Activated B cell treated with CpG ODN at 0.5 μM for 24 hours (primary cell): ENCODE data around the gene POP7. TPM values are rescaled to one million over a fixed set of nuclear protein-coding genes. Genes with fewer than 3 reads are reported as not detected.
"Not testable (repeated sequence)": the region's sequence is repeated elsewhere in the genome, so short reads cannot be mapped to it uniquely, and the experiment has no call there.

Experiments used
- ATAC-seq: fragments of 200-7000 bp; cut with Tn5 transposase; one replicate; pipeline ENCODE4 v1.10.0; 2021; ENCODE audit warnings: low read depth, mild to moderate bottlenecking, moderate library complexity
- CTCF ChIA-PET: fragments of 350-600 bp; sonication (Branson Sonifier 250); formaldehyde crosslinking; loops from one replicate; lab custom pipeline; 2021; ENCODE audit warnings: antibody characterized with exemption; lab: Charles Lee
- POLR2A ChIA-PET: fragments of 350-600 bp; sonication (Branson Sonifier 250); formaldehyde crosslinking; loops from one replicate; lab custom pipeline; 2021; ENCODE audit warnings: antibody characterized with exemption; lab: Charles Lee
- DNase-seq: peaks from one replicate; pipeline ENCODE4 v3.0.0; 2022
- H3K27ac Mint-ChIP-seq: one replicate; pipeline ENCODE4 v1.8.0; 2020; ENCODE audit warnings: mixed read lengths
- H3K27me3 Mint-ChIP-seq: one replicate; pipeline ENCODE4 v1.8.0; 2021; ENCODE audit warnings: mixed read lengths
- H3K36me3 Mint-ChIP-seq: one replicate; pipeline ENCODE4 v1.8.0; 2021; ENCODE audit warnings: low read depth, mixed read lengths
- H3K4me1 Mint-ChIP-seq: one replicate; pipeline ENCODE4 v1.8.0; 2021; ENCODE audit warnings: mixed read lengths
- H3K4me3 Mint-ChIP-seq: one replicate; pipeline ENCODE4 v1.8.0; 2020; ENCODE audit warnings: mild to moderate bottlenecking, mixed read lengths
- H3K9me3 Mint-ChIP-seq: one replicate; pipeline ENCODE4 v1.8.0; 2020; ENCODE audit warnings: mixed read lengths
- CTCF ChIP-seq: fragments of 200-600 bp; IDR thresholded peaks from one replicate; pipeline ENCODE4 v1.8.0; 2022; ENCODE audit warnings: antibody characterized with exemption, mild to moderate bottlenecking
- intact Hi-C: fragments of 100-400 bp; cut with micrococcal nuclease; formaldehyde crosslinking; loops from one replicate; pipeline ENCODE4 v1.15.1; 2024
- total RNA-seq: library from RNA; stranded (reverse); gene quantifications from 2 replicates; pipeline ENCODE4 v1.2.3, GENCODE V29; 2022

POP7 gene
- 21.5 and 21.7 TPM in 2 replicates for total RNA-seq

- intact Hi-C loops = loop anchor here (1.0 to 5.0 kb wide), 15 partner anchors 11 to 512 kb away; partner anchors contain the start of genes ACTL6B, FBXO24, GNB2 and LRCH4
- peaks cover 16% of the 10 kb centered on the region for H3K4me1 Mint-ChIP-seq
- ATAC-seq (peak; percentile 94), DNase-seq (peak; percentile 98)
- TF ChIP-seq CTCF = no peak
- H3K27ac Mint-ChIP-seq = peak within 1 kb of the TSS; percentile 88
- H3K36me3 Mint-ChIP-seq = peaks cover 12% of the 10 kb centered on the region
- CTCF ChIA-PET = interaction anchor here (0.8 to 4.0 kb wide), 21 partner anchors 12 to 353 kb away, joined by 3 to 79 read pairs (median 5); partner anchors contain the start of genes ACHE, FBXO24, GIGYF1 and LRCH4
- peak within 1 kb of the TSS; percentile 93 for H3K4me3 Mint-ChIP-seq
- POLR2A ChIA-PET = interaction anchor here (0.6 to 2.6 kb wide), 33 partner anchors 10 to 616 kb away, joined by 3 to 61 read pairs (median 5); partner anchors contain the start of genes FBXO24, GIGYF1, GNB2 and IFT22
- no peaks in the 10 kb centered on the region for H3K9me3 Mint-ChIP-seq
- H3K27me3 Mint-ChIP-seq = no peaks in the 10 kb centered on the region
Observed at GRCh38 chr7:100705753-100706671, at the start of gene POP7. POP7 (plus strand) TSS chr7:100706121; CDS start chr7:100706831, 710 bp downstream.

GRCh38 chr7:100662194-100662776 lies 43.6 kb upstream of the POP7 start:
- H3K4me3 Mint-ChIP-seq, H3K4me1 Mint-ChIP-seq, ATAC-seq, H3K9me3 Mint-ChIP-seq, DNase-seq, H3K36me3 Mint-ChIP-seq, H3K27ac Mint-ChIP-seq, CTCF ChIA-PET, intact Hi-C loops: not testable (repeated sequence)
- H3K27me3 Mint-ChIP-seq = peaks cover 23% of the 10 kb centered on the region
- POLR2A ChIA-PET = interaction anchor here (0.7 kb wide), 1 partner anchor 178 kb away, joined by 3 read pairs; the partner anchor contains the start of gene NYAP1

DNA sequence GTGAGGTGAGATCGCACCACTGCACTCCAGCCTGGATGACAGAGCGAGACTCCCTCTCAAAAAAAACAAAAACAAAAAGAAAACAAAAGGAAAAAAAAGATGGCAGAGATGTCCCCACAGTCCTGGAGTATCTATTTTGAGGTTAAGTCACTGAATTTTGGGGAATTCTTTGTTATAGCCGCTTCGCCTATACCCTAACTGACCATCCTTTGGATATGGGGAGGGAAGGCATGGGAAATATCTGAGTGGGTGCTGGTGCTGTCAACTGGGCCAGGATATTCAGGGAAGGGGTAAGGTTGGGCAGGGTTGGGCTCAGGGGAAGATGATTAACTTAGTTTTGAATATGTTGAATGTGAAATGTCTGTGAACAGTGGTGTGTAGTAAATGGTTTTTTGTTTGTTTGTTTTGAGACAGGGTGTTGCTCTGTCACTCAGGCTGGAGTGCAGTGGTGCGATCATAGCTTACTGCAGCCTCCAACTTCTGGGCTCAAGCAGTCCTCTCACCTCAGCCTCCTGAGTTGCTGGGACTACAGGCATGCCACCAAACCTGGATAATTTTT lies 40.7 kb upstream of the POP7 start:
- no peak for DNase-seq
- TF ChIP-seq CTCF = no peak
- Mint-ChIP-seq H3K27me3 (peaks cover 8% of the 10 kb centered on the region), H3K9me3 (no peaks in the 10 kb centered on the region), H3K4me1 (peaks cover 2% of the 10 kb centered on the region), H3K27ac (no peak overlapping the region), H3K4me3 (no peak overlapping the region), H3K36me3 (no peaks in the 10 kb centered on the region)
- intact Hi-C loops = no loop called here
- ATAC-seq = no peak
- ChIA-PET POLR2A (no interaction called here), CTCF (no interaction called here)

GRCh38 chr7:100667331-100668068 lies 38.4 kb upstream of the POP7 start:
- ChIA-PET POLR2A (interaction anchor here (0.9 kb wide), 1 partner anchor 33 kb away, joined by 3 read pairs; no protein-coding TSS in a partner anchor), CTCF (interaction anchor here (0.6 kb wide), 1 partner anchor 71 kb away, joined by 3 read pairs; no protein-coding TSS in a partner anchor)
- Mint-ChIP-seq H3K4me1 (peaks cover 3% of the 10 kb centered on the region), H3K9me3 (no peaks in the 10 kb centered on the region), H3K4me3 (no peak overlapping the region), H3K27me3 (peaks cover 3% of the 10 kb centered on the region), H3K27ac (no peak overlapping the region), H3K36me3 (no peaks in the 10 kb centered on the region)
- intact Hi-C loops = no loop called here
- TF ChIP-seq CTCF = no peak
- DNase-seq (no peak), ATAC-seq (no peak)

- ATAC-seq = no peak
- H3K27me3 Mint-ChIP-seq = peaks cover 3% of the 10 kb centered on the region
- H3K9me3 Mint-ChIP-seq = no peaks in the 10 kb centered on the region
- no peak for DNase-seq
- H3K27ac Mint-ChIP-seq = no peak overlapping the region
- POLR2A ChIA-PET = interaction anchor here (0.9 kb wide), 1 partner anchor 34 kb away, joined by 3 read pairs; no protein-coding TSS in a partner anchor
- H3K36me3 Mint-ChIP-seq = no peaks in the 10 kb centered on the region
- CTCF ChIA-PET = no interaction called here
- intact Hi-C loops = no loop called here
- H3K4me1 Mint-ChIP-seq = peaks cover 7% of the 10 kb centered on the region
- no peak overlapping the region for H3K4me3 Mint-ChIP-seq
- no peak for TF ChIP-seq CTCF
Observed at GRCh38 chr7:100668069-100668449, 37.9 kb upstream of the POP7 start.

DNA sequence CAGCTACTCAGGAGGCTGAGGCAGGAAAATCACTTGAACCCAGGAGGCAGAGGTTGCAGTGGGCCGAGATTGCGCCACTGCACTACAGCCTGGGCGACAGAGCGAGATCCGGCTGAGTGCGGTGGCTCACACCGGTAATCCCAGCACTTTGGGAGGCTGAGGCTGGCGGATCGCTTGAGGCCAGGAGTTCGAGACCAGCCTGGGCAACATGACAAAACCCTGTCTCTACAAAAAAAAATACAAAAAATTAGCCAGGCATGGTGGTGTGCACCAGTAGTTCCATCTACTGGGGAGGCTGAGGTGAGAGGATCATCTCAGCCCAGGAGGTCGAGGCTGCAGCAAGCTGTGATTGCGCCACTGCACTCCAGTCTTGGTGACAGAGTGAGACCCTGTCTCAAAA lies 36.8 kb upstream of the POP7 start:
- ATAC-seq, H3K4me1 Mint-ChIP-seq, POLR2A ChIA-PET, H3K9me3 Mint-ChIP-seq, H3K36me3 Mint-ChIP-seq, intact Hi-C loops, H3K4me3 Mint-ChIP-seq, DNase-seq, H3K27me3 Mint-ChIP-seq, CTCF ChIA-PET, H3K27ac Mint-ChIP-seq: not testable (repeated sequence)
